ENCODE results near the gene NKAIN2.

Gene NKAIN2

GRCh38 chr6:124478906-124479305, 675.2 kb downstream of the NKAIN2 start:
- peaks cover 29% of the 10 kb centered on the region for H3K4me1 ChIP-seq (ENCODE audit: control insufficient read depth, insufficient read depth, low read length)
- TF ChIP-seq ZNF366 (tag by site-specific recombination; conservative IDR thresholded peaks at IDR 0.05) (no peak), BCL6B (tag by site-specific recombination; IDR thresholded peaks at IDR 0.05) (no peak), ZBTB20 (tag by site-specific recombination; IDR thresholded peaks at IDR 0.05) (no peak), ZNF24 (tag by site-specific recombination; IDR thresholded peaks at IDR 0.05) (no peak), ZNF132 (tag by site-specific recombination; IDR thresholded peaks at IDR 0.05; ENCODE audit: borderline replicate concordance) (no peak), ZFHX2 (tag by site-specific recombination; conservative IDR thresholded peaks at IDR 0.05) (no peak), ZNF311 (tag by site-specific recombination; IDR thresholded peaks at IDR 0.05; ENCODE audit: borderline replicate concordance) (no peak), ZNF837 (tag by site-specific recombination; IDR thresholded peaks at IDR 0.05) (no peak), ZNF501 (tag by site-specific recombination; IDR thresholded peaks at IDR 0.05) (no peak), ZNF138 (tag by site-specific recombination; IDR thresholded peaks at IDR 0.05; ENCODE audit: borderline replicate concordance) (no peak), ZNF747 (tag by site-specific recombination; IDR thresholded peaks at IDR 0.05) (no peak), ZNF23 (tag by site-specific recombination; IDR thresholded peaks at IDR 0.05; ENCODE audit: borderline replicate concordance) (no peak), ZNF16 (tag by site-specific recombination; IDR thresholded peaks at IDR 0.05; ENCODE audit: low read depth) (no peak)
- TF ChIP-seq, protein P1, sequence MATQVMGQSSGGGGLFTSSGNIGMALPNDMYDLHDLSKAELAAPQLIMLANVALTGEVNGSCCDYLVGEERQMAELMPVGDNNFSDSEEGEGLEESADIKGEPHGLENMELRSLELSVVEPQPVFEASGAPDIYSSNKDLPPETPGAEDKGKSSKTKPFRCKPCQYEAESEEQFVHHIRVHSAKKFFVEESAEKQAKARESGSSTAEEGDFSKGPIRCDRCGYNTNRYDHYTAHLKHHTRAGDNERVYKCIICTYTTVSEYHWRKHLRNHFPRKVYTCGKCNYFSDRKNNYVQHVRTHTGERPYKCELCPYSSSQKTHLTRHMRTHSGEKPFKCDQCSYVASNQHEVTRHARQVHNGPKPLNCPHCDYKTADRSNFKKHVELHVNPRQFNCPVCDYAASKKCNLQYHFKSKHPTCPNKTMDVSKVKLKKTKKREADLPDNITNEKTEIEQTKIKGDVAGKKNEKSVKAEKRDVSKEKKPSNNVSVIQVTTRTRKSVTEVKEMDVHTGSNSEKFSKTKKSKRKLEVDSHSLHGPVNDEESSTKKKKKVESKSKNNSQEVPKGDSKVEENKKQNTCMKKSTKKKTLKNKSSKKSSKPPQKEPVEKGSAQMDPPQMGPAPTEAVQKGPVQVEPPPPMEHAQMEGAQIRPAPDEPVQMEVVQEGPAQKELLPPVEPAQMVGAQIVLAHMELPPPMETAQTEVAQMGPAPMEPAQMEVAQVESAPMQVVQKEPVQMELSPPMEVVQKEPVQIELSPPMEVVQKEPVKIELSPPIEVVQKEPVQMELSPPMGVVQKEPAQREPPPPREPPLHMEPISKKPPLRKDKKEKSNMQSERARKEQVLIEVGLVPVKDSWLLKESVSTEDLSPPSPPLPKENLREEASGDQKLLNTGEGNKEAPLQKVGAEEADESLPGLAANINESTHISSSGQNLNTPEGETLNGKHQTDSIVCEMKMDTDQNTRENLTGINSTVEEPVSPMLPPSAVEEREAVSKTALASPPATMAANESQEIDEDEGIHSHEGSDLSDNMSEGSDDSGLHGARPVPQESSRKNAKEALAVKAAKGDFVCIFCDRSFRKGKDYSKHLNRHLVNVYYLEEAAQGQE (tag by site-specific recombination; IDR thresholded peaks at IDR 0.05): no peak
- TF ChIP-seq, protein P2, sequence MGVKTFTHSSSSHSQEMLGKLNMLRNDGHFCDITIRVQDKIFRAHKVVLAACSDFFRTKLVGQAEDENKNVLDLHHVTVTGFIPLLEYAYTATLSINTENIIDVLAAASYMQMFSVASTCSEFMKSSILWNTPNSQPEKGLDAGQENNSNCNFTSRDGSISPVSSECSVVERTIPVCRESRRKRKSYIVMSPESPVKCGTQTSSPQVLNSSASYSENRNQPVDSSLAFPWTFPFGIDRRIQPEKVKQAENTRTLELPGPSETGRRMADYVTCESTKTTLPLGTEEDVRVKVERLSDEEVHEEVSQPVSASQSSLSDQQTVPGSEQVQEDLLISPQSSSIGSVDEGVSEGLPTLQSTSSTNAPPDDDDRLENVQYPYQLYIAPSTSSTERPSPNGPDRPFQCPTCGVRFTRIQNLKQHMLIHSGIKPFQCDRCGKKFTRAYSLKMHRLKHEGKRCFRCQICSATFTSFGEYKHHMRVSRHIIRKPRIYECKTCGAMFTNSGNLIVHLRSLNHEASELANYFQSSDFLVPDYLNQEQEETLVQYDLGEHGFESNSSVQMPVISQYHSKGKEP (tag by site-specific recombination; IDR thresholded peaks at IDR 0.05): no peak
- TF ChIP-seq, protein P3, sequence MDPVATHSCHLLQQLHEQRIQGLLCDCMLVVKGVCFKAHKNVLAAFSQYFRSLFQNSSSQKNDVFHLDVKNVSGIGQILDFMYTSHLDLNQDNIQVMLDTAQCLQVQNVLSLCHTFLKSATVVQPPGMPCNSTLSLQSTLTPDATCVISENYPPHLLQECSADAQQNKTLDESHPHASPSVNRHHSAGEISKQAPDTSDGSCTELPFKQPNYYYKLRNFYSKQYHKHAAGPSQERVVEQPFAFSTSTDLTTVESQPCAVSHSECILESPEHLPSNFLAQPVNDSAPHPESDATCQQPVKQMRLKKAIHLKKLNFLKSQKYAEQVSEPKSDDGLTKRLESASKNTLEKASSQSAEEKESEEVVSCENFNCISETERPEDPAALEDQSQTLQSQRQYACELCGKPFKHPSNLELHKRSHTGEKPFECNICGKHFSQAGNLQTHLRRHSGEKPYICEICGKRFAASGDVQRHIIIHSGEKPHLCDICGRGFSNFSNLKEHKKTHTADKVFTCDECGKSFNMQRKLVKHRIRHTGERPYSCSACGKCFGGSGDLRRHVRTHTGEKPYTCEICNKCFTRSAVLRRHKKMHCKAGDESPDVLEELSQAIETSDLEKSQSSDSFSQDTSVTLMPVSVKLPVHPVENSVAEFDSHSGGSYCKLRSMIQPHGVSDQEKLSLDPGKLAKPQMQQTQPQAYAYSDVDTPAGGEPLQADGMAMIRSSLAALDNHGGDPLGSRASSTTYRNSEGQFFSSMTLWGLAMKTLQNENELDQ (tag by site-specific recombination; IDR thresholded peaks at IDR 0.05; ENCODE audit: low read depth): no peak
- ChIA-PET CTCF (no interaction called here), POLR2A (no interaction called here)
- H3K27ac ChIP-seq (ENCODE audit: extremely low read depth, low read depth, low read length): no peak overlapping the region
- H3K4me3 ChIP-seq (ENCODE audit: low read depth, low read length): no peak overlapping the region
- H3K9me3 ChIP-seq (ENCODE audit: control insufficient read depth, insufficient read depth, low read depth, low read length): no peaks in the 10 kb centered on the region
- H3K36me3 ChIP-seq (ENCODE audit: control insufficient read depth in 2 of 2, insufficient read depth in 1 of 2, low read length in 2 of 2): no peaks in the 10 kb centered on the region

DNA sequence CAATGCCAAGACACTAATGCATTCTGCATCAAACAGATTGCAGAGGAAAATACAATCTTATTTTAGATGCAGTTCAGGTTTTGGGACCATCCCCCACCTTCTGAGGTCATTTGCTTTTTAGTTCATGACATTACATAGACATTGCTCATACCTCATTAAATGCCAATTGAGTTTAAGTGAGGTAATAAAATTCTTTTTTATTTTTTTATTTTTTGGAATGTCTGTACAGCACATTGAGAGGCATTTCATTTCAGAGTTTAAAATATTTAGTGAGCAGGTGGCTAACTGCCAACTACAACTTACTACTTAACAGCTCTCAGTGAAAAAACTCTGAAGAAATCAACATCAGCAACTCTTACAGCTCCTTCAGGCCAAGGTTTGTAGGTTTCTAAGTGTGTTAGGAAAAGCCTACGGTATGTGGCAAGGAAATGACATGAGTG, 676.3 kb downstream of the NKAIN2 start:
- POLR2A ChIA-PET: no interaction called here
- CTCF ChIA-PET: interaction anchor here (0.6 to 0.9 kb wide), 3 partner anchors 13 to 1196 kb away, joined by 3 to 4 read pairs (median 3); no protein-coding TSS in a partner anchor
- TF ChIP-seq ZNF521 (tag by site-specific recombination; IDR thresholded peaks at IDR 0.05) (no peak), KLF16 (tag by site-specific recombination; IDR thresholded peaks at IDR 0.05) (no peak), ZSCAN18 (tag by site-specific recombination; IDR thresholded peaks at IDR 0.05) (no peak), SALL2 (tag by site-specific recombination; IDR thresholded peaks at IDR 0.05; ENCODE audit: borderline replicate concordance) (no peak), ZNF660 (tag by site-specific recombination; IDR thresholded peaks at IDR 0.05) (no peak), ZNF792 (tag by site-specific recombination; IDR thresholded peaks at IDR 0.05) (no peak), ZNF654 (tag by site-specific recombination; IDR thresholded peaks at IDR 0.05; ENCODE audit: low read depth) (0 out of 2 replicates have a peak, but pooled peaks have one; percentile 6), ZNF155 (tag by site-specific recombination; IDR thresholded peaks at IDR 0.05) (no peak), PRDM1 (tag by site-specific recombination; IDR thresholded peaks at IDR 0.05) (peak; percentile 14; the same call in 1 of the 2 replicates), TRIM28 (IDR thresholded peaks at IDR 0.05; ENCODE audit: borderline replicate concordance, low read length) (0 out of 2 replicates have a peak, but pooled peaks have one; percentile 35)

More for the DNA sequence above, 676.3 kb downstream of the NKAIN2 start:
- no peaks in the 10 kb centered on the region for H3K36me3 ChIP-seq (ENCODE audit: control insufficient read depth in 2 of 2, insufficient read depth in 1 of 2, low read length in 2 of 2)
- H3K4me3 ChIP-seq (ENCODE audit: low read depth, low read length): no peak overlapping the region
- H3K9me3 ChIP-seq (ENCODE audit: control insufficient read depth, insufficient read depth, low read depth, low read length): no peaks in the 10 kb centered on the region
- H3K27ac ChIP-seq (ENCODE audit: extremely low read depth, low read depth, low read length): no peak overlapping the region
- H3K4me1 ChIP-seq (ENCODE audit: control insufficient read depth, insufficient read depth, low read length): peaks cover 29% of the 10 kb centered on the region
